ENCODE measurements around the gene MYADML2.

- TF ChIP-seq CTCF (IDR thresholded peaks at IDR 0.05; ENCODE audit: control extremely low read depth in 1 of 3, insufficient read depth in 1 of 3, low read depth in 1 of 3, low read length in 3 of 3) (no peak), POLR2A (IDR thresholded peaks at IDR 0.05; ENCODE audit: control extremely low read depth in 1 of 2, low read depth in 2 of 2, low read length in 2 of 2) (no peak), KDM5A (IDR thresholded peaks at IDR 0.05; ENCODE audit: low read length) (no peak), NRF1 (IDR thresholded peaks at IDR 0.05; ENCODE audit: low read depth, low read length) (no peak), CEBPB (IDR thresholded peaks at IDR 0.05; ENCODE audit: low read depth, low read length) (no peak), SRF (IDR thresholded peaks at IDR 0.05; ENCODE audit: low read depth, low read length) (no peak), JUND (IDR thresholded peaks at IDR 0.05; ENCODE audit: low read length) (no peak), MAFK (IDR thresholded peaks at IDR 0.05; ENCODE audit: low read depth, low read length) (no peak), GABPA (IDR thresholded peaks at IDR 0.05; ENCODE audit: borderline replicate concordance, insufficient read depth, low read length) (no peak)
These were observed 36.1 kb upstream of the MYADML2 start for GRCh38 chr17:81983011-81983638.
